GM12878 (cell line): ENCODE data around the gene RAB29. TPM values are rescaled to one million over a fixed set of nuclear protein-coding genes. Genes with fewer than 3 reads are reported as not detected.
A peak's percentile ranks its signal among the peaks of the same experiment; 100 is the strongest.

Experiments
- BCL11A ChIP-seq: IDR thresholded peaks from 2 replicates; pipeline ENCODE4 v1.6.1; 2011; ENCODE audit warnings: low read depth, low read length
- BMI1 ChIP-seq: fragments of 450-650 bp; IDR thresholded peaks from 2 replicates; pipeline ENCODE4 v1.6.1; 2016; ENCODE audit warnings: mild to moderate bottlenecking, moderate library complexity, borderline replicate concordance
- CHD1 ChIP-seq: IDR thresholded peaks from 2 replicates; pipeline ENCODE4 v1.6.1; 2012; ENCODE audit warnings: low read depth, low read length, improper control_type of control experiment
- HDAC2 ChIP-seq: fragments of 200-600 bp; sonication (generic); IDR thresholded peaks from 2 replicates; pipeline ENCODE4 v1.6.1; 2017
- HDGF ChIP-seq: fragments of 450-650 bp; IDR thresholded peaks from 2 replicates; pipeline ENCODE4 v1.6.1; 2016; ENCODE audit warnings: antibody characterized with exemption
- IKZF2 ChIP-seq, 2 experiments: fragments of 450-650 bp; IDR thresholded peaks; 2 replicates each; pipeline ENCODE4 v1.6.1; 2017; ENCODE audit warnings: mild to moderate bottlenecking in 2 of 2, moderate library complexity in 2 of 2
- JUND ChIP-seq: IDR thresholded peaks from 2 replicates; pipeline ENCODE4 v1.6.1; 2012; ENCODE audit warnings: low read depth, mild to moderate bottlenecking, low read length, improper control_type of control experiment, moderate library complexity
- MEF2A ChIP-seq: IDR thresholded peaks from 2 replicates; pipeline ENCODE4 v1.6.1; 2011; ENCODE audit warnings: low read depth, mild to moderate bottlenecking, low read length, moderate library complexity; ENCODE audit not compliant: insufficient read depth
- MYB ChIP-seq: fragments of 150-350 bp; IDR thresholded peaks from 2 replicates; pipeline ENCODE4 v1.6.1; 2014; ENCODE audit warnings: mild to moderate bottlenecking, low read depth, low read length, borderline replicate concordance
- POU2F2 ChIP-seq: IDR thresholded peaks from 3 replicates; pipeline ENCODE4 v1.6.1; 2011; ENCODE audit warnings: low read depth, mild to moderate bottlenecking, low read length, borderline replicate concordance
- SPI1 ChIP-seq: IDR thresholded peaks from 2 replicates; pipeline ENCODE4 v1.6.1; 2011; ENCODE audit warnings: low read depth, mild to moderate bottlenecking, low read length, moderate library complexity, borderline replicate concordance; ENCODE audit not compliant: insufficient read depth
- TCF3 ChIP-seq: IDR thresholded peaks from 2 replicates; pipeline ENCODE4 v1.6.1; 2012; ENCODE audit warnings: low read depth, mild to moderate bottlenecking, low read length, borderline replicate concordance; ENCODE audit not compliant: insufficient read depth
- ZNF217 ChIP-seq: fragments of 450-650 bp; IDR thresholded peaks from 2 replicates; pipeline ENCODE4 v1.6.1; 2017; ENCODE audit warnings: antibody characterized with exemption, mild to moderate bottlenecking
- ZNF384 ChIP-seq: IDR thresholded peaks from 2 replicates; pipeline ENCODE4 v1.6.1; 2012; ENCODE audit warnings: low read depth, mild to moderate bottlenecking, low read length, improper control_type of control experiment, borderline replicate concordance
- polyA plus RNA-seq, 11 experiments: library from polyadenylated mRNA; depleted of rRNA in 4 of 11; unstranded in 6 of 11; stranded (reverse) in 5 of 11; fragments of >200 nt; fragmentation: Nextera tagmentation in 4 of 11; fragmentation: Illumina TruSeq in 1 of 11; extraction: Ambion mirVana in 4 of 11; extraction: Trizol in 1 of 11; gene quantifications; 1 replicate in 1 of 11; 2 replicates in 10 of 11; pipeline versions ENCODE4 v1.2.1 to v1.2.3, GENCODE V29; 2011 to 2016; ENCODE audit warnings: inconsistent platforms in 2 of 11, missing spikeins in 2 of 11, low read depth in 1 of 11
- total RNA-seq, 4 experiments: library from RNA; depleted of rRNA in 3 of 4; stranded (reverse); fragments of >200 nt in 3 of 4; fragmentation: Illumina TruSeq in 1 of 4; extraction: Trizol in 1 of 4; gene quantifications; 2 replicates each; pipeline versions ENCODE4 v1.2.1 to v1.2.3, GENCODE V29; 2013 to 2021
- TF ChIP-seq, protein P1 (sequence below): IDR thresholded peaks from 2 replicates; pipeline ENCODE4 v1.6.1; 2011; ENCODE audit warnings: low read depth, mild to moderate bottlenecking, low read length, moderate library complexity, borderline replicate concordance; ENCODE audit errors: extremely low read depth
- TF ChIP-seq, protein P2 (sequence below): IDR thresholded peaks from 2 replicates; pipeline ENCODE4 v1.6.1; 2011; ENCODE audit warnings: borderline replicate concordance, low read depth, mild to moderate bottlenecking, moderate library complexity, mixed read lengths, low read length; ENCODE audit not compliant: insufficient read depth; ENCODE audit errors: extremely low read length
- TF ChIP-seq, protein P3 (sequence below): fragments of 450-650 bp; IDR thresholded peaks from 2 replicates; pipeline ENCODE4 v1.6.1; 2016; ENCODE audit warnings: mild to moderate bottlenecking
- TF ChIP-seq, protein P4 (sequence below): fragments of 150-350 bp; IDR thresholded peaks from 2 replicates; pipeline ENCODE4 v1.6.1; 2014; ENCODE audit warnings: mild to moderate bottlenecking, low read depth, low read length
- TF ChIP-seq, protein P5 (sequence below): fragments of 450-650 bp; formaldehyde crosslinking; IDR thresholded peaks from 2 replicates; pipeline ENCODE4 v1.4.0; 2022; ENCODE audit warnings: mild to moderate bottlenecking, moderate library complexity
- TF ChIP-seq, protein P6 (sequence below): fragments of 450-650 bp; IDR thresholded peaks from 2 replicates; pipeline ENCODE4 v1.6.1; 2016; ENCODE audit warnings: mild to moderate bottlenecking

The RAB29 gene
- total and polyA plus RNA-seq, 10 of the 15 experiments (the other 5 are each of a cell fraction or from before 2014, with no cell fraction given), result 11.7 to 74.5 (median 15.0) TPM

DNA sequence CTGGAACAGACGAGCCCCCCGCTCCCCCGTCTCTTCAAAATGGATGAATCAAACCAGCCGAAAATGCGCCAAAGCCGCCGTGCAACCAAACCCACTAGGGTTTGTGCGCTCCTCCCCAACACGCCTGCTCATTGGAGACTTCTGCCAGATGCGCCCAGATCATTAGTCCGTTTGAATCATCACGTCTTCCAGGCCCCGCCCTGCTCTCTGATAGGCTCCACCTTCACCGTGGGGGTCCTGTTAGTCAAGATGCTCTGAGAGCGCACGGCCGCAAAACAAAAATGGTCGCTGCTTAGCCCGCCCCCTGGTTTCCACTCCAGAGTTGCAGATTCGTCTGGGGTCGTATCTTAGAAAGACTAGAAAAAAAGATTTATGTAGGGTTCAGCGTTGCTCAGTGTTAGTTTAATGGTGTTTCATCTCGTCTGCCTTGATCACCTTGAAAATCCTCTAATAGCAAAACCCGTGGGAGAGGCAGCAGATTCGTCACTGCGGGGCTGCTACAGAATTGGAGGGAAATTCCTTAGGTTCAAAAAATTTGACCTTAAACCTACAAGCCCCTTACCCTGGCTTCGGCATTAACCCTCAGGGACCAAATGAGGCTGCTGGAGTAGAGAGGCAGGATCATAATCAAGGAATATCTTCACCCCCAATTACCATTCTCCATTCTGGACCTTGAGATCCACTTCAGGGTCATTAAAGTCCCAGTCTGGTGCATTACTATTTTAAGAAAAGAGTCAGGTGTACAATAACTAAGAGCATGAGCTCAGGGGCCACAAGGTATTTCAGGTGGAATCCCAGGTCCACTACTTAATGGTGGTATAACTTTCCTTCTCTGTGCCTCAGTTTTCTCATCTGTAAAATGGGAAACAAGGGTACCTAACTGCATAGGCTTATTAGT, 24.9 kb downstream of the RAB29 start, which contains the start of gene NUCKS1 (continued):
- TF ChIP-seq HDAC2, result 0 out of 2 replicates have a peak, but pooled peaks have one; percentile 58
- TF ChIP-seq, protein P1, sequence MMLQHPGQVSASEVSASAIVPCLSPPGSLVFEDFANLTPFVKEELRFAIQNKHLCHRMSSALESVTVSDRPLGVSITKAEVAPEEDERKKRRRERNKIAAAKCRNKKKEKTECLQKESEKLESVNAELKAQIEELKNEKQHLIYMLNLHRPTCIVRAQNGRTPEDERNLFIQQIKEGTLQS, result no peak
- TF ChIP-seq, protein P2, sequence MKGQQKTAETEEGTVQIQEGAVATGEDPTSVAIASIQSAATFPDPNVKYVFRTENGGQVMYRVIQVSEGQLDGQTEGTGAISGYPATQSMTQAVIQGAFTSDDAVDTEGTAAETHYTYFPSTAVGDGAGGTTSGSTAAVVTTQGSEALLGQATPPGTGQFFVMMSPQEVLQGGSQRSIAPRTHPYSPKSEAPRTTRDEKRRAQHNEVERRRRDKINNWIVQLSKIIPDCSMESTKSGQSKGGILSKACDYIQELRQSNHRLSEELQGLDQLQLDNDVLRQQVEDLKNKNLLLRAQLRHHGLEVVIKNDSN, result no peak
- peak; percentile 59; the same call in 1 of the 2 replicates for TF ChIP-seq HDGF
- TF ChIP-seq, protein P3, sequence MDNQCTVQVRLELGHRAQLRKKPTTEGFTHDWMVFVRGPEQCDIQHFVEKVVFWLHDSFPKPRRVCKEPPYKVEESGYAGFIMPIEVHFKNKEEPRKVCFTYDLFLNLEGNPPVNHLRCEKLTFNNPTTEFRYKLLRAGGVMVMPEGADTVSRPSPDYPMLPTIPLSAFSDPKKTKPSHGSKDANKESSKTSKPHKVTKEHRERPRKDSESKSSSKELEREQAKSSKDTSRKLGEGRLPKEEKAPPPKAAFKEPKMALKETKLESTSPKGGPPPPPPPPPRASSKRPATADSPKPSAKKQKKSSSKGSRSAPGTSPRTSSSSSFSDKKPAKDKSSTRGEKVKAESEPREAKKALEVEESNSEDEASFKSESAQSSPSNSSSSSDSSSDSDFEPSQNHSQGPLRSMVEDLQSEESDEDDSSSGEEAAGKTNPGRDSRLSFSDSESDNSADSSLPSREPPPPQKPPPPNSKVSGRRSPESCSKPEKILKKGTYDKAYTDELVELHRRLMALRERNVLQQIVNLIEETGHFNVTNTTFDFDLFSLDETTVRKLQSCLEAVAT, result peak; percentile 86
- TF ChIP-seq TCF3, result no peak
- no peak for TF ChIP-seq CHD1
- TF ChIP-seq, protein P4, sequence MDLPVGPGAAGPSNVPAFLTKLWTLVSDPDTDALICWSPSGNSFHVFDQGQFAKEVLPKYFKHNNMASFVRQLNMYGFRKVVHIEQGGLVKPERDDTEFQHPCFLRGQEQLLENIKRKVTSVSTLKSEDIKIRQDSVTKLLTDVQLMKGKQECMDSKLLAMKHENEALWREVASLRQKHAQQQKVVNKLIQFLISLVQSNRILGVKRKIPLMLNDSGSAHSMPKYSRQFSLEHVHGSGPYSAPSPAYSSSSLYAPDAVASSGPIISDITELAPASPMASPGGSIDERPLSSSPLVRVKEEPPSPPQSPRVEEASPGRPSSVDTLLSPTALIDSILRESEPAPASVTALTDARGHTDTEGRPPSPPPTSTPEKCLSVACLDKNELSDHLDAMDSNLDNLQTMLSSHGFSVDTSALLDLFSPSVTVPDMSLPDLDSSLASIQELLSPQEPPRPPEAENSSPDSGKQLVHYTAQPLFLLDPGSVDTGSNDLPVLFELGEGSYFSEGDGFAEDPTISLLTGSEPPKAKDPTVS, result 0 out of 2 replicates have a peak, but pooled peaks have one; percentile 57
- no peak for TF ChIP-seq JUND
- 0 out of 2 replicates have a peak, but pooled peaks have one; percentile 32 for TF ChIP-seq MEF2A
- TF ChIP-seq ZNF217, result peak; percentile 94
- TF ChIP-seq, protein P5, sequence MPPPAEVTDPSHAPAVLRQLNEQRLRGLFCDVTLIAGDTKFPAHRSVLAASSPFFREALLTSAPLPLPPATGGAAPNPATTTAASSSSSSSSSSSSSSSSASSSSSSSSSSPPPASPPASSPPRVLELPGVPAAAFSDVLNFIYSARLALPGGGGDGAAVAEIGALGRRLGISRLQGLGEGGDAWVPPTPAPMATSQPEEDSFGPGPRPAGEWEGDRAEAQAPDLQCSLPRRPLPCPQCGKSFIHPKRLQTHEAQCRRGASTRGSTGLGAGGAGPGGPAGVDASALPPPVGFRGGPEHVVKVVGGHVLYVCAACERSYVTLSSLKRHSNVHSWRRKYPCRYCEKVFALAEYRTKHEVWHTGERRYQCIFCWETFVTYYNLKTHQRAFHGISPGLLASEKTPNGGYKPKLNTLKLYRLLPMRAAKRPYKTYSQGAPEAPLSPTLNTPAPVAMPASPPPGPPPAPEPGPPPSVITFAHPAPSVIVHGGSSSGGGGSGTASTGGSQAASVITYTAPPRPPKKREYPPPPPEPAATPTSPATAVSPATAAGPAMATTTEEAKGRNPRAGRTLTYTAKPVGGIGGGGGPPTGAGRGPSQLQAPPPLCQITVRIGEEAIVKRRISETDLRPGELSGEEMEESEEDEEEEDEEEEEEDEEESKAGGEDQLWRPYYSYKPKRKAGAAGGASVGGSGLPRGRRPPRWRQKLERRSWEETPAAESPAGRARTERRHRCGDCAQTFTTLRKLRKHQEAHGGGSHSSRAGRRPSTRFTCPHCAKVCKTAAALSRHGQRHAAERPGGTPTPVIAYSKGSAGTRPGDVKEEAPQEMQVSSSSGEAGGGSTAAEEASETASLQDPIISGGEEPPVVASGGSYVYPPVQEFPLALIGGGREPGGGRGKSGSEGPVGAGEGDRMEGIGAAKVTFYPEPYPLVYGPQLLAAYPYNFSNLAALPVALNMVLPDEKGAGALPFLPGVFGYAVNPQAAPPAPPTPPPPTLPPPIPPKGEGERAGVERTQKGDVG, result no peak
- TF ChIP-seq BMI1, result no peak
- no peak for TF ChIP-seq ZNF384
- TF ChIP-seq, protein P6, sequence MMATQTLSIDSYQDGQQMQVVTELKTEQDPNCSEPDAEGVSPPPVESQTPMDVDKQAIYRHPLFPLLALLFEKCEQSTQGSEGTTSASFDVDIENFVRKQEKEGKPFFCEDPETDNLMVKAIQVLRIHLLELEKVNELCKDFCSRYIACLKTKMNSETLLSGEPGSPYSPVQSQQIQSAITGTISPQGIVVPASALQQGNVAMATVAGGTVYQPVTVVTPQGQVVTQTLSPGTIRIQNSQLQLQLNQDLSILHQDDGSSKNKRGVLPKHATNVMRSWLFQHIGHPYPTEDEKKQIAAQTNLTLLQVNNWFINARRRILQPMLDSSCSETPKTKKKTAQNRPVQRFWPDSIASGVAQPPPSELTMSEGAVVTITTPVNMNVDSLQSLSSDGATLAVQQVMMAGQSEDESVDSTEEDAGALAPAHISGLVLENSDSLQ, result peak; percentile 44; the same call in 1 of the 2 replicates
- no peak; the same call in 1 of the 3 replicates for TF ChIP-seq POU2F2
- no peak for TF ChIP-seq BCL11A
- peak; percentile 76 to 88 for TF ChIP-seq IKZF2 (IDR thresholded peaks at IDR 0.05)
- TF ChIP-seq MYB, result no peak
- TF ChIP-seq SPI1, result no peak
